Measurements from ENCODE around the gene KNOP1. TPM values are rescaled to one million over a fixed set of nuclear protein-coding genes. Genes with fewer than 3 reads are reported as not detected.

KNOP1 gene
- total RNA-seq, 1 donor from 2014 or later: 24.2 TPM

GRCh38 chr16:19707569-19708295, 10.3 kb downstream of the KNOP1 start:
- Mint-ChIP-seq H3K27ac (ENCODE audit: unreplicated experiment) (no peak overlapping the region), H3K27me3 (ENCODE audit: unreplicated experiment) (no peaks in the 10 kb centered on the region), H3K9me3 (ENCODE audit: unreplicated experiment) (no peaks in the 10 kb centered on the region), H3K4me3 (ENCODE audit: unreplicated experiment) (no peak overlapping the region), H3K4me1 (ENCODE audit: unreplicated experiment) (peaks cover 4% of the 10 kb centered on the region), H3K36me3 (ENCODE audit: unreplicated experiment) (peaks cover 34% of the 10 kb centered on the region)
- no peak for DNase-seq (ENCODE audit: extremely low spot score, unreplicated experiment)
- no peak for TF ChIP-seq CTCF (IDR thresholded peaks at IDR 0.05)

DNA sequence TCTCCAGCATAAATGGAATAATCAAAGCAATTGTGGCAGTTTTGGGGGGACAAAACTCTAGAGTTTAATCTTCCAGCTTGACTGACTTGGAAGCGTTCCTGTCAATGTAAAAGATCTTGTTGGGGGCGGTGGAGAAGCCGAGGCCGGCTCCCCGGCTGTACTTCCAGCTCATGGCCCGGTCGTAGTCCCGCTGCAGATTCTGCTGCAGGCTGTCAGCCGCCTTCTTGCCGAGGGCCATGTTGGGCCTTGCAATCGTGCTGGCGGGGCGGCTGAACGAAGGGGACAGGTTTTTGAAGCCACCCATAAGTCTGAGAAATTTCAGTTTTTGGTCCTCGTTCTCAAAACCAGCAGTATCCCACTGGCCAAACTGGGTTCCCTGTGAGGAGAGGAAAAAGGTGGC, 11.2 kb downstream of the KNOP1 start:
- Mint-ChIP-seq H3K4me1 (ENCODE audit: unreplicated experiment) (peaks cover 4% of the 10 kb centered on the region), H3K27ac (ENCODE audit: unreplicated experiment) (no peak overlapping the region), H3K36me3 (ENCODE audit: unreplicated experiment) (peaks cover 38% of the 10 kb centered on the region)

GRCh38 chr16:19705843-19706242, 12.2 kb downstream of the KNOP1 start:
- no peak overlapping the region for H3K4me3 Mint-ChIP-seq (ENCODE audit: unreplicated experiment)
- H3K9me3 Mint-ChIP-seq (ENCODE audit: unreplicated experiment): no peaks in the 10 kb centered on the region
- H3K27ac Mint-ChIP-seq (ENCODE audit: unreplicated experiment): no peak overlapping the region
- no peaks in the 10 kb centered on the region for H3K27me3 Mint-ChIP-seq (ENCODE audit: unreplicated experiment)
- peaks cover 9% of the 10 kb centered on the region for H3K4me1 Mint-ChIP-seq (ENCODE audit: unreplicated experiment)
- peaks cover 38% of the 10 kb centered on the region for H3K36me3 Mint-ChIP-seq (ENCODE audit: unreplicated experiment)
- no peak for DNase-seq (ENCODE audit: extremely low spot score, unreplicated experiment)
- no peak for TF ChIP-seq CTCF (IDR thresholded peaks at IDR 0.05)

More for the DNA sequence above, 11.2 kb downstream of the KNOP1 start:
- Mint-ChIP-seq H3K9me3 (ENCODE audit: unreplicated experiment) (no peaks in the 10 kb centered on the region), H3K27me3 (ENCODE audit: unreplicated experiment) (no peaks in the 10 kb centered on the region), H3K4me3 (ENCODE audit: unreplicated experiment) (no peak overlapping the region)
- TF ChIP-seq CTCF (IDR thresholded peaks at IDR 0.05): no peak
- DNase-seq (ENCODE audit: extremely low spot score, unreplicated experiment): no peak

GRCh38 chr16:19705146-19705501, 12.9 kb downstream of the KNOP1 start:
- no peaks in the 10 kb centered on the region for H3K27me3 Mint-ChIP-seq (ENCODE audit: unreplicated experiment)
- no peak for TF ChIP-seq CTCF (IDR thresholded peaks at IDR 0.05)
- no peak for DNase-seq (ENCODE audit: extremely low spot score, unreplicated experiment)
- peaks cover 17% of the 10 kb centered on the region for H3K4me1 Mint-ChIP-seq (ENCODE audit: unreplicated experiment)
- no peak overlapping the region for H3K4me3 Mint-ChIP-seq (ENCODE audit: unreplicated experiment)
- no peaks in the 10 kb centered on the region for H3K9me3 Mint-ChIP-seq (ENCODE audit: unreplicated experiment)
- no peak overlapping the region for H3K27ac Mint-ChIP-seq (ENCODE audit: unreplicated experiment)
- peaks cover 44% of the 10 kb centered on the region for H3K36me3 Mint-ChIP-seq (ENCODE audit: unreplicated experiment)

DNA sequence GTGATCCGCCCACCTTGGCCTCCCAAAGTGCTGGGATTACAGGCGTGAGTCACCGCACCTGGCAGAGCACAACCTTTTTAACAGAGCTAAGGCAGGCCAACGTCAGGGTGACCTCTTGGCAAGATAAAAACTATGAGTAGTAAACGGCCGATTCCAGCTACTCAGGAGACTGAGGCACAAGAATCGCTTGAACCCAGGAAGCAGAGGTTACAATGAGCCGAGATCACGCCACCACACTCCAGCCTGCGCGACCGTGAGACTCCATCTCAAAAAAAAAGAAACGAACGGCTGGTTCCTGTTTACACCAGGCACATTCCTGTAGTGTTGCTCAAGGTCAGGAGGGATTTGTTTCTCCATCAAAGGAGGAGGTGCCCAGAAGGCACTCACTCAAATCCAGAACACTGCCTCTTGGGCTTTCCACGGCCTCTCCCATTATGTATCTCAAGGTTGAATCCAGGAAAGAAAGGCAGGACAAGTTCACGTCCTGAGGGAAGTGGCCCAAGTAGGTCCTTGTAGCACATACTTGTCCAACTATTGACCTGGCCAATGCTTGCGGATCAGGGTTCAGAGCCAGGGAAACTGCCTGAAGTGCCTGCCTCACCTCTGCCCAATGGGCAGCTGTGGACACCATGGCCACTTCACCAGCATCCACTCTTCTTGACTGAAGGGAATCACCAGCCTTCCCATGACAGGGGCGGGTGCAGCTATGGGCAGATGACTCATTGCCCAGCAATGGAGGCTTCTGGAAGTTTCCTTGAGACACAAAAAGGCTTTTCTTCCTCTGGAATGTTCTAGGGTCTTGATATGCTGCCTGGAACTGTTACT, 13.5 kb downstream of the KNOP1 start:
- H3K27ac Mint-ChIP-seq (ENCODE audit: unreplicated experiment): no peak overlapping the region
- no peak for TF ChIP-seq CTCF (IDR thresholded peaks at IDR 0.05)
- no peak for DNase-seq (ENCODE audit: extremely low spot score, unreplicated experiment)

More for the DNA sequence above, 13.5 kb downstream of the KNOP1 start:
- Mint-ChIP-seq H3K9me3 (ENCODE audit: unreplicated experiment) (no peaks in the 10 kb centered on the region), H3K4me1 (ENCODE audit: unreplicated experiment) (peaks cover 20% of the 10 kb centered on the region), H3K4me3 (ENCODE audit: unreplicated experiment) (no peak overlapping the region), H3K36me3 (ENCODE audit: unreplicated experiment) (peaks cover 41% of the 10 kb centered on the region), H3K27me3 (ENCODE audit: unreplicated experiment) (no peaks in the 10 kb centered on the region)
